K562 (cell line): Measurements from ENCODE around the gene B3GAT2.

Experiments
- ATF2 ChIP-seq: sonication (generic); formaldehyde crosslinking; IDR thresholded peaks from 2 replicates; pipeline ENCODE4 v1.8.1; 2022; ENCODE audit warnings: missing genetic modification reagents
- BACH1 ChIP-seq: fragments of 200-800 bp; sonication (Bioruptor generic); IDR thresholded peaks from 2 replicates; pipeline ENCODE4 v1.6.1; 2016; ENCODE audit warnings: missing genetic modification characterization, missing compliant biosample characterization
- FOXK1 ChIP-seq: sonication (generic); formaldehyde crosslinking; IDR thresholded peaks from 2 replicates; pipeline ENCODE4 v1.8.0; 2022; ENCODE audit warnings: missing genetic modification reagents, mild to moderate bottlenecking, borderline replicate concordance
- HDAC6 ChIP-seq: IDR thresholded peaks from 2 replicates; pipeline ENCODE4 v1.6.1; 2012; ENCODE audit warnings: low read depth, mild to moderate bottlenecking, control low read depth, inconsistent platforms, low read length, moderate library complexity
- MAFK ChIP-seq: IDR thresholded peaks from 2 replicates; pipeline ENCODE4 v1.6.1; 2011; ENCODE audit warnings: low read length, improper control_type of control experiment
- RAD21 ChIP-seq, 2 experiments: fragments of 250-450 bp in 1 of 2; fragments of 450-650 bp in 1 of 2; sonication (Bioruptor Pico) in 1 of 2; formaldehyde crosslinking in 1 of 2; IDR thresholded peaks in 1 of 2; conservative IDR thresholded peaks in 1 of 2; 2 replicates each; pipeline versions ENCODE4 v1.4.0 to v1.8.0; 2020 to 2022; ENCODE audit warnings: mild to moderate bottlenecking in 2 of 2, moderate library complexity in 1 of 2
- SREBF2 ChIP-seq: sonication (generic); formaldehyde crosslinking; IDR thresholded peaks from 2 replicates; pipeline ENCODE4 v1.4.0; 2020; ENCODE audit warnings: mild to moderate bottlenecking, missing genetic modification reagents
- ZNF140 ChIP-seq: fragments of 250-450 bp; sonication (Bioruptor Pico); IDR thresholded peaks from 2 replicates; pipeline ENCODE4 v1.8.0; 2021; ENCODE audit warnings: moderate library complexity, mild to moderate bottlenecking, inconsistent platforms
- ZNF24 ChIP-seq: fragments of 450-650 bp; IDR thresholded peaks from 2 replicates; pipeline ENCODE4 v1.6.1; 2016
- ZZZ3 ChIP-seq: fragments of 450-650 bp; IDR thresholded peaks from 2 replicates; pipeline ENCODE4 v1.6.1; 2016; ENCODE audit warnings: antibody characterized with exemption, mild to moderate bottlenecking, moderate library complexity
- TF ChIP-seq, protein P1 (sequence below), 3 experiments: IDR thresholded peaks in 2 of 3; conservative IDR thresholded peaks in 1 of 3; 2 replicates each; pipeline ENCODE4 v1.5.1; 2011 to 2012; ENCODE audit warnings: low read length in 3 of 3, mild to moderate bottlenecking in 3 of 3, control low read depth in 2 of 3, improper control_type of control experiment in 1 of 3, inconsistent platforms in 1 of 3, low read depth in 1 of 3, mixed read lengths in 1 of 3, moderate library complexity in 1 of 3; ENCODE audit not compliant: insufficient read depth in 2 of 3
- TF ChIP-seq, protein P2 (sequence below), 2 experiments: fragments of 250-450 bp in 1 of 2; fragments of 450-650 bp in 1 of 2; sonication (Bioruptor Pico) in 1 of 2; IDR thresholded peaks; 2 replicates each; pipeline versions ENCODE4 v1.6.1 to v1.8.0; 2016 to 2021; ENCODE audit warnings: mild to moderate bottlenecking in 2 of 2, moderate library complexity in 2 of 2, missing compliant biosample characterization in 1 of 2, missing genetic modification characterization in 1 of 2

DNA sequence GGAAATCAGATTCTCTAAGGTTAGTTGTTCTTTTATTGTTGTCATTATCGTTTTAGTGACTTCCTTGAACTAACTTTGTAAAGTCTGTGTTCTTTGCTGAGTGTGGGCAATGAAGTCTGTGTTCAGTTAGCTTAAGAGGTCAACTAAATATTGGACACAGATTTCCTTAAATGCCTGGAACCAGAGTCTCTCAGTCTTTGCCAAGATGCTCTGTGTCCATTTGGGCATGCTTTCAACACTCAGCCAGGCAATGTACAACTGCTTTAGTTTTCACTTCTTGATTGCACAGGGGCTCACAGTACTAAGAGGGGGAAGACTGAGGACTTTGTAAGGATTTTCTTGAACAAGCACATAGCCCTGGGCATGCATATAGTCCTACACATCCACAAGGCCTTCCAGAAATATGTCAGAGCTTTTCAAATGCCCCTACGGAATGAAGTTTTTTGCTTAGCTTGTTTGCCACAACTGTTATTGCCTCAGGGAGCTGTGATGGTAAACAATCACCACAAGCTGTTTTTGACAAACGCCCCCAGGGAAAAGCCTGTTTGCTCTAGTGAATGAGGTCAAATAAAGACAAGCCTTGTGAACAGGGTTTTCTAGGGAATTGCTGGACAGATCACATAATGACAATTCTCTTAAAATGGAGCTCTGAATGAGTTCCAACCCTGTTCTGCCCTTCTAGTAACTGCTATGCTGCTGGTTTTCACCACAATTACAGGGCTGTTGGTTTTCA lies 82.5 kb downstream of the B3GAT2 start:
- TF ChIP-seq SREBF2 (CRISPR knock-in tag) (no peak), FOXK1 (no peak), ZZZ3 (no peak), RAD21 (CRISPR knock-in tag; conservative IDR thresholded peaks at IDR 0.05 in 1 of 2, IDR thresholded peaks at IDR 0.05 in 1 of 2) (no peak), BACH1 (no peak), HDAC6 (no peak), ZNF24 (no peak), MAFK (no peak), ATF2 (CRISPR knock-in tag) (no peak), ZNF140 (CRISPR knock-in tag) (no peak)
- TF ChIP-seq, protein P1, sequence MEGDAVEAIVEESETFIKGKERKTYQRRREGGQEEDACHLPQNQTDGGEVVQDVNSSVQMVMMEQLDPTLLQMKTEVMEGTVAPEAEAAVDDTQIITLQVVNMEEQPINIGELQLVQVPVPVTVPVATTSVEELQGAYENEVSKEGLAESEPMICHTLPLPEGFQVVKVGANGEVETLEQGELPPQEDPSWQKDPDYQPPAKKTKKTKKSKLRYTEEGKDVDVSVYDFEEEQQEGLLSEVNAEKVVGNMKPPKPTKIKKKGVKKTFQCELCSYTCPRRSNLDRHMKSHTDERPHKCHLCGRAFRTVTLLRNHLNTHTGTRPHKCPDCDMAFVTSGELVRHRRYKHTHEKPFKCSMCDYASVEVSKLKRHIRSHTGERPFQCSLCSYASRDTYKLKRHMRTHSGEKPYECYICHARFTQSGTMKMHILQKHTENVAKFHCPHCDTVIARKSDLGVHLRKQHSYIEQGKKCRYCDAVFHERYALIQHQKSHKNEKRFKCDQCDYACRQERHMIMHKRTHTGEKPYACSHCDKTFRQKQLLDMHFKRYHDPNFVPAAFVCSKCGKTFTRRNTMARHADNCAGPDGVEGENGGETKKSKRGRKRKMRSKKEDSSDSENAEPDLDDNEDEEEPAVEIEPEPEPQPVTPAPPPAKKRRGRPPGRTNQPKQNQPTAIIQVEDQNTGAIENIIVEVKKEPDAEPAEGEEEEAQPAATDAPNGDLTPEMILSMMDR (IDR thresholded peaks at IDR 0.05 in 2 of 3, conservative IDR thresholded peaks at IDR 0.05 in 1 of 3; ENCODE audit: insufficient read depth in 2 of 3, low read depth in 1 of 3, low read length in 3 of 3): no peak
- TF ChIP-seq, protein P2, sequence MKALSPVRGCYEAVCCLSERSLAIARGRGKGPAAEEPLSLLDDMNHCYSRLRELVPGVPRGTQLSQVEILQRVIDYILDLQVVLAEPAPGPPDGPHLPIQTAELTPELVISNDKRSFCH (CRISPR knock-in tag; IDR thresholded peaks at IDR 0.05): no peak
- TF ChIP-seq, protein P2 (tag; IDR thresholded peaks at IDR 0.05): no peak
